WI38 (cell line): Measurements from ENCODE around the gene ZNF816.

ENCODE experiments used
- H3K4me3 ChIP-seq: 2 replicates; pipeline ENCODE4 v1.5.1; 2011; ENCODE audit warnings: low read depth, mild to moderate bottlenecking, control low read depth, low read length
- TF ChIP-seq, protein P1 (sequence below): IDR thresholded peaks from 2 replicates; pipeline ENCODE4 v1.5.1; 2012; ENCODE audit warnings: low read depth, mild to moderate bottlenecking, control low read depth, low read length

Gene ZNF816

DNA sequence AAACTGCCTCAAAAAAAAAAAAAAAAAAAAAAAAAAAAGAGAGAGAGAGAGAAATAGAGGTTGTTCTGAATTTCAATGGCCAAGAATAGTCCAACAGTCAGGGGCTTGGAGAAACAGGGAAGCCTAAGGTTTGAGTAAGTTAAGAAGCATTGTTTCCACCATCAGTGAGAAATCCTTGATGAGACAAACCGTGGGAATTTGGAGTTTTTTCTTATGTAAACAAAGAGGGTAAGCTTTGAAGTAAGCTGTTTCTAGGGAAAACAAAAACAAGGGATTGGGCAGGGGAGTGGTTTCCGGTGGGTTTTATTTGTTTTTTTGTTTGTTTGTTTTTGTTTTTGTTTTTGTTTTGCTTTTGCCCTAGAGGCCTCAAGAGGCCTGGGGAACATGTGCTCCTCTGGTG is 39.8 kb upstream of the ZNF816 start:
- H3K4me3 ChIP-seq = no peak overlapping the region
- TF ChIP-seq, protein P1, sequence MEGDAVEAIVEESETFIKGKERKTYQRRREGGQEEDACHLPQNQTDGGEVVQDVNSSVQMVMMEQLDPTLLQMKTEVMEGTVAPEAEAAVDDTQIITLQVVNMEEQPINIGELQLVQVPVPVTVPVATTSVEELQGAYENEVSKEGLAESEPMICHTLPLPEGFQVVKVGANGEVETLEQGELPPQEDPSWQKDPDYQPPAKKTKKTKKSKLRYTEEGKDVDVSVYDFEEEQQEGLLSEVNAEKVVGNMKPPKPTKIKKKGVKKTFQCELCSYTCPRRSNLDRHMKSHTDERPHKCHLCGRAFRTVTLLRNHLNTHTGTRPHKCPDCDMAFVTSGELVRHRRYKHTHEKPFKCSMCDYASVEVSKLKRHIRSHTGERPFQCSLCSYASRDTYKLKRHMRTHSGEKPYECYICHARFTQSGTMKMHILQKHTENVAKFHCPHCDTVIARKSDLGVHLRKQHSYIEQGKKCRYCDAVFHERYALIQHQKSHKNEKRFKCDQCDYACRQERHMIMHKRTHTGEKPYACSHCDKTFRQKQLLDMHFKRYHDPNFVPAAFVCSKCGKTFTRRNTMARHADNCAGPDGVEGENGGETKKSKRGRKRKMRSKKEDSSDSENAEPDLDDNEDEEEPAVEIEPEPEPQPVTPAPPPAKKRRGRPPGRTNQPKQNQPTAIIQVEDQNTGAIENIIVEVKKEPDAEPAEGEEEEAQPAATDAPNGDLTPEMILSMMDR = no peak

DNA sequence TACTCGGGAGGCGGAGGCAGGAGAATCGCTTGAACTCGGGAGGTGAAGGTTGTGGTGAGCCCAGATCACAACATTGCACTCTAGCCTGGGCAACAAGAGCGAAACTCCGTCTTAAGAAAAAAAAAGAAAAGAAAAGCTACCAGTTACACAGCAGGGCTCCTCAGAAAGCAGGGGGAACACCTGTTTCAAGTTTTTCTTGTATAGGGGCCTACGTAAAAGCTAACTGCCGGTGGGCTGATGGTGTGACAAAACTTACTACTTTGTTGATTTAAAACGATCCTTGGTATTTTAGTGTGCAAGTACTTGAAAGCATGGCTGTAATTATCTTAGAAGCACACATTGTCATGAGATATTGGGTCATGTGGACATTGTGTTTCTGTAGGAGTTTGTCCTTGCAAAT is 35.3 kb upstream of the ZNF816 start:
- TF ChIP-seq, protein P1 = no peak
- H3K4me3 ChIP-seq = no peak overlapping the region

DNA sequence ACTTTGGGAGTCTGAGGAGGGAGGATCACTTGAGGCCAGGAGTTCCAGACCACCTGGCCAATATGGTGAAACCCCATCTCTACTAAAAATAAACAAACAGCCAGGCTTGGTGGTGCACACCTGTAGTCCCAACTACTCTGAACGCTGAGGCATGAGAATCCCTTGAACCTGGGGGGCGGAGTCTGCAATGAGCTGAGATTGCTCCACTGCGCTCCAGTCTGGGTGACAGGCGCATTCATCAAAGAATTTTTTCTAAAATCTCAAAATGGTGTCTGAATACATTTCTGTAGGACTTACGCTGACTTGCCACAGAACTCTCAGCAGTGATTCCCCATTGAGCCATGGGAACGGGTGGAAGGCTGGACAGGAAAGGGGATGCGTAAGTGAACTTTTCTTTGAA is 33.0 kb upstream of the ZNF816 start:
- TF ChIP-seq, protein P1 = no peak
- no peak overlapping the region for H3K4me3 ChIP-seq

DNA sequence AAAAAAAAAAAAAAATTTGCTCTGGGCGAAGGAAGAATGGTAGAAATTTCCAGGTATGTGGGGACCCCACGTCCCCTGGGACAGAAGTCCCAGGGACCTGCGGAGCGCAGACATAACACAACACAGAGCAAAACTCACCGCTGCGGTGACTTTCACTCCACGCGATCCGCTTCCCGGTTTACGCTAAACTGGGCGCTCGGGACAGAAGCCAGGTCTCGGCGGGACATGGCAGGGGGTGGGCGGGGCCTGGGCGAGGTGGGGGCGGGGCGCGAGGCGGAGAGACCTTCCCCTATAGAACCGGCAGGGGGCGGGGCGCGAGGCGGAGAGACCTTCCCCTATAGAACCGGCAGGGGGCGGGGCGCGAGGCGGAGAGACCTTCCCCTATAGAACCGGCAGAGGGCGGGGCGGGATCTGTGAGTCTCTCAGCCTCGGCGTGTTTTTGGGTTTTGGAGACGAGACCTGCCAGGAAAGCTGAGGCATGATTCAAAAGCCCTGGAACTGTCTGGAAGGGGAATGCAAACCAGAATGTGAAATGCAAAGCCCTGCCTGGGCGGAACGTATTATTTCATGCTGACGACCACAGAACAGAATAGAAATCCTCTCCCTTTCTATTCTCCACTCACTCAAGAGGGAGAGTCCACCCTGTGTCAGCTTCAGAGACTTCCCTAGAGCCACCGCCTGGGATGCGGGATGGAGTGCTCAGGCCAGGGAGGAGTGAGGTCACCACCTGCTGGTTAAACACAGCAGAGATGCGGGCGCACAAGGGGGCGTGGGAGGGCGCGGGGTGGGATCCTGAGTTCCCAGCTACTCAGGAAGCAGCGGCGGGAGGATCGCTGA is 30.9 kb upstream of the ZNF816 start:
- TF ChIP-seq, protein P1 = no peak
- peak overlapping the region; percentile 58 for H3K4me3 ChIP-seq

DNA sequence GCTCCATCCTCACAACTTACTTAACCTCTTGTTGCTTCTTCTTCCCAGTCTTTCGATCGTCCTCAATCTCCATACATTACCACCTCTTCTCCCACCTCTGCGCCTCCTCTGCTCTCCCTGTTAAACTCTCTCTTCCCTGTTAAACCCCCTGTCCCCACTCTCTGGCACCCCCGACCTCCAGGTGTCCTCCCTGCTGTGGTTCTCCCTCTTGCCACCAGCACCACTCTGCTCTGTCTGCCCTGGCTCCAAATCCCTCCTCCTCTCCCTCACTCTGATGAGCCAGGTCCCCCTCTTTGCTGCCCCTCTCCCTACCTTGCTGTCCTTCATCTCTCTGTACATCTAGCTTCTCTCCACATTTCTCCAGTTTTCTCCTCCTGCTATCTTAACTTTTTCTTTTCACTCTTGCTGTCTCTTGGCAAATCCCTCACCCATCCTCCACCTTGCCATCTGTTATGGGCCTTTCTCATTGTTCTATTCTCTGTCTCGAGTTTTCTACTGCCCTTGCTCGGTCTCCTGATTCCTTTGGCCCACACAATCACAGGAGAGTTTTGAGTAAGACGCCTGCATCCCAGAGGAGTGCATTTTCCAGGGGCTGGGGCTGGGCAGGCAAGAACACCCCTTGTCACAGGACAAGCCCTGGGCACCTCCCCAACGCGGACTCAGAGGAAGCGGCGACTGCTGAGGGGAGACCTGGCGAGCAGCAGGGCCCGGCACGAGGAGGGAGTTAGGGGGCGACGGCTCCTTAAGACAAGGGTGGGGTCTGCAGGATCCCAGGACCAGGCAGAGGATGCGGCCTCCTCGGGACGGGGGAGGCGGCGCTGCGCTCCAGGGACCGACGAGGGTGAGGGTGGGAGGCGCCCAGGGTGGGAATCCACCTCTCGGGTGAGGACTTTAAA is 29.7 kb upstream of the ZNF816 start:
- TF ChIP-seq, protein P1 = no peak
- H3K4me3 ChIP-seq = no peak overlapping the region; the same call in 1 of the 2 replicates

DNA sequence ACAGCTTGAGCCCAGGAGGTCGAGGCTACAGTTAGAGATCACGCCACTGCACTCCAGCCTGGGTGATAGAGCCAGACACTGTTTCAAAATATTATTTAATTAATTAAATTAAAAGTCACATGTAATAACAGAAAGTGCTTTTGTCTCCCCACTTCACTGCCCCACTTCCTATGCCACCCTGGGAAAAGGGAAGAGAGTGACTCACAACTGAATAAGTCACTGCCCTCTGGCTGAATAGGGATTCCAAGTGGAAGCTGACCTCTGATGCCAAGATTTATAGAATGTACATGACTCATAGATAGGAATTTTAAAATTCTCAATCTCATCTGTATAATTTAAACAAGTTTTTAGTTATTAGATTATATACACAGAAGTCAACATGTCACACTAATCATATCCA is 28.8 kb upstream of the ZNF816 start:
- TF ChIP-seq, protein P1 = no peak
- H3K4me3 ChIP-seq = no peak overlapping the region
